Measurements from ENCODE around the gene NLRC5. TPM values are rescaled to one million over a fixed set of nuclear protein-coding genes. Genes with fewer than 3 reads are reported as not detected.
"Not testable (repeated sequence)": the region's sequence is repeated elsewhere in the genome, so short reads cannot be mapped to it uniquely, and the experiment has no call there.

Gene NLRC5
- total and polyA plus RNA-seq, 9 of the 15 experiments (the other 6 are each of a cell fraction or from before 2014, with no cell fraction given): 0.59 to 0.71 TPM; not detected in 7

DNA sequence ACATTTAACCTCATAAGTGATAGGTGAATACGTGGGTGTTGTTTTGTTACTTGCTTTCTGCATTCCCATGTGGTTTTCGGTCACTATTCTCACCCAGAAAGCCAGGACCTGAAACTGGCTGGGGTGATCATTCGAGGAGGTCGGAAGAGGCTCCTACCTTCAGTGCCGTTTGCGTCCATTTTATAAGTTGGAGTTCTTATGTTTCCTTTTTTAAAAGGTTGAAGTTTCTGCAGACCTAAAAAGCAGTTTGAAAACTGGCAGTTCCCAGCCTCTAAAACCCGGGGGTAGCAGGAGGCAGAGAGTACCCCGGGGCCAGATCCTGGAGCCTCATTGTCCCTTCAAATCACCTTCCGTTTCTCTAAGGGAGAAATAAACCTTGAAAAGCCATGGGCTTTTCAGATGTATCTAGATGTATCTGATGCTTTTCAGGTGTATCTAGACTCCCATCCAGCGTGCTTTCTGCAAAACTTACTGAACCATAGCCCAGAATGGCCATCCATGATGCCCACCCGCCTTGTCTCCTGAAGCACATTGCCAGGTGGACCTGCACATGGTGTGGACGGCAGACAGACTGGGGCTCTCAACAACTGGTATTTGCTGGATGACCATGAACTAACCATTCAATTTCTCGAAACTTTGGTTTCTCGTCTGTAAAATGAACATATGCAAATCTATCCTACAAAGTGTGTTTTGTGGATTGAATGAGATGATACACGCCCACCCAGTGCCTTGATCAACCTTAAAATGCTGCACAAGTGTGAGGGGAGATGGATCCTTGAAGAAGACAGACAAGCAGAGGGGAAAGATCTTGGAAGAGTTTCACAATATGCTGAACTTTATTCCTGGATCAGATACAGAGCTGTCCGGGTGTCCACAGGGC is 1.3 kb downstream of the NLRC5 start:
- 10% methylated on average over 16 of the region's 16 CpGs for WGBS (ENCODE audit: insufficient coverage, low coverage, missing lambda C conversion rate)
- TF ChIP-seq CBX2 (IDR thresholded peaks at IDR 0.05; ENCODE audit: insufficient read depth, low read length, poor library complexity, severe bottlenecking): peak; percentile 72
- peak; percentile 67 for TF ChIP-seq CBX8 (IDR thresholded peaks at IDR 0.05; ENCODE audit: borderline replicate concordance, extremely low read depth, low read depth, low read length, poor library complexity, severe bottlenecking)
- TF ChIP-seq ZNF444 (CRISPR knock-in tag; IDR thresholded peaks at IDR 0.05): no peak
- TF ChIP-seq SAP30 (IDR thresholded peaks at IDR 0.05; ENCODE audit: borderline replicate concordance, insufficient read depth, low read depth, low read length, poor library complexity, severe bottlenecking): no peak
- Histone ChIP-seq H2AFZ (ENCODE audit: low read depth, low read length) (no peak overlapping the region), H3K9me1 (ENCODE audit: control insufficient read depth, insufficient read depth, low read length) (no peaks in the 10 kb centered on the region), H3K9me3 (replicated peaks; ENCODE audit: control insufficient read depth, insufficient read depth, low read depth, low read length) (no peaks in the 10 kb centered on the region), H3K4me2 (ENCODE audit: insufficient read depth, low read length) (no peak overlapping the region), H3K4me1 (replicated peaks in 1 of 2; ENCODE audit: control insufficient read depth in 2 of 2, insufficient read depth in 2 of 2, low read length in 2 of 2) (peaks cover 0 to 14% of the 10 kb centered on the region in 2 experiments; a peak in 3 of 5 replicates), H3K79me2 (ENCODE audit: control insufficient read depth, insufficient read depth, low read length) (no peaks in the 10 kb centered on the region), H3K9ac (ENCODE audit: insufficient read depth in 1 of 2, low read depth in 2 of 2, low read length in 2 of 2) (no peak overlapping the region), H3K27ac (ENCODE audit: extremely low read depth, low read depth, low read length) (no peak overlapping the region), H3K4me3 (no peak overlapping the region), H3K36me3 (ENCODE audit: control insufficient read depth, insufficient read depth, low read length) (no peaks in the 10 kb centered on the region), H3K27me3 (ENCODE audit: control insufficient read depth in 2 of 2, insufficient read depth in 2 of 2, low read length in 2 of 2) (peaks cover 37 to 68% of the 10 kb centered on the region in 2 experiments), H4K20me1 (replicated peaks; ENCODE audit: control insufficient read depth, insufficient read depth, low read length) (peaks cover 4% of the 10 kb centered on the region)
- FAIRE-seq: no peak
- in situ Hi-C loops (cut with MboI) (no loop called here), intact Hi-C loops (cut with micrococcal nuclease) (no loop called here)
- CTCF ChIA-PET (ENCODE audit: low intra/inter-chr PET ratio): no interaction called here
- no peak for DNase-seq (ENCODE audit: extremely low read depth in 1 of 4, low spot score in 3 of 4)
- BruUV-seq (replicated peaks): no TSS peak
- POLR2A ChIA-PET: no interaction called here
- ATAC-seq: no peak

DNA sequence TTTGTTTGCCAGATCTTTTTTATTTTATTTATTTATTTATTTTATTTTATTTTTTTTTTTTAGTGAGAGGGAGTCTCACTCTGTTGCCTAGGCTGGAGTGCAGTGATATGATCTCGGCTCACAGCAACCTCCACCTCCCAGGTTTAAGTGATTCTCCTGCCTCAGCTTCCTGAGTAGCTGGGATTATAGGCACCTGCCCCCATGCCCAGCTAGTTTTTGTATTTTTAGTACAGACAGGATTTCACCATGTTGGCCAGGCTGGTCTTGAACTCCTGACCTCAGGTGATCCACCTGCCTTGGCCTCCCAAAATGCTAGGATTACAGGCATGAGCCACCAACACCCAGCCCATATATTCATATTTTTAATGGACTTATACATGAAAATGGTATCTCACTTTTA is 3.1 kb downstream of the NLRC5 start:
- H3K36me3 ChIP-seq (ENCODE audit: control insufficient read depth, insufficient read depth, low read length); H3K4me3 ChIP-seq; BruUV-seq (replicated peaks); H3K9me1 ChIP-seq (ENCODE audit: control insufficient read depth, insufficient read depth, low read length); DNase-seq (ENCODE audit: extremely low read depth in 1 of 4, low spot score in 3 of 4); H3K9ac ChIP-seq (ENCODE audit: insufficient read depth in 1 of 2, low read depth in 2 of 2, low read length in 2 of 2); H3K79me2 ChIP-seq (ENCODE audit: control insufficient read depth, insufficient read depth, low read length); FAIRE-seq; H4K20me1 ChIP-seq (replicated peaks; ENCODE audit: control insufficient read depth, insufficient read depth, low read length); H3K4me2 ChIP-seq (ENCODE audit: insufficient read depth, low read length); intact Hi-C loops (cut with micrococcal nuclease); H3K27ac ChIP-seq (ENCODE audit: extremely low read depth, low read depth, low read length); H3K9me3 ChIP-seq (replicated peaks; ENCODE audit: control insufficient read depth, insufficient read depth, low read depth, low read length); H2AFZ ChIP-seq (ENCODE audit: low read depth, low read length); in situ Hi-C loops (cut with MboI); CTCF ChIA-PET (ENCODE audit: low intra/inter-chr PET ratio); ATAC-seq: not testable (repeated sequence)
- Histone ChIP-seq H3K27me3 (ENCODE audit: control insufficient read depth in 2 of 2, insufficient read depth in 2 of 2, low read length in 2 of 2) (peaks cover 33 to 57% of the 10 kb centered on the region in 2 experiments), H3K4me1 (replicated peaks in 1 of 2; ENCODE audit: control insufficient read depth in 2 of 2, insufficient read depth in 2 of 2, low read length in 2 of 2) (peaks cover 0 to 14% of the 10 kb centered on the region in 2 experiments; a peak in 3 of 5 replicates)
- 0% methylated on average over 1 of the region's 1 CpG for WGBS (ENCODE audit: insufficient coverage, low coverage, missing lambda C conversion rate)
- POLR2A ChIA-PET: interaction anchor here (0.5 to 0.7 kb wide), 3 partner anchors 59 to 1008 kb away, joined by 3 read pairs; no protein-coding TSS in a partner anchor
